ENCODE measurements around the gene MAPK7.

The MAPK7 gene

DNA sequence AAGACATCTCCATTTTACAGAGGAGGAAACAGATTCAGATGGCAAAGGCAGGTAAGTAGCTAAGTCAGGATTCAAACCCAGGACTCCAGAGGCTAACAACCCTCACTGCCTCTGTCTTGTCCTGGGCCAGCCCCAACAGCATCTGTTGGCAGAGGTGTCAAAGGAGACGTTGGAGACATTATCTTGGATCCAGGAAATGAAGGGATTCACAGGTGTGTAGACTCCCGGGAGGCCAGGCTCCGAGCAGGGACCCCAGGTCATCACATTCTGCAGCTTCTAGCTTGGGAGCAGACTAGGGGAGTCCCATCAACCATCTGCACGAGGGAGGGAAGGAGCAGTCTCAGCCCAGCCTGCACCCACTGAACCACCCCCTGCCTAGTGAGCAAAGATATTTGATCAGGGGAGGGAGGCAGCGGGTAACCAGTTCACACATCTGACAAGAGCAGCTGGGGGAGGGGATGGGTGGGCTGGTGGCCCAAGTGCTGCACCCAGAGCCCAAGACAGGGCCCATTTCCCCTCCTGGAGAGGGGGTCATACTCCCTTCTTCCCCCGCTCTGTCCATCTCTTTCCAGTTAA, 14.8 kb upstream of the MAPK7 start:
- DNase-seq (ENCODE audit: low read depth, low spot score) = no peak

DNA sequence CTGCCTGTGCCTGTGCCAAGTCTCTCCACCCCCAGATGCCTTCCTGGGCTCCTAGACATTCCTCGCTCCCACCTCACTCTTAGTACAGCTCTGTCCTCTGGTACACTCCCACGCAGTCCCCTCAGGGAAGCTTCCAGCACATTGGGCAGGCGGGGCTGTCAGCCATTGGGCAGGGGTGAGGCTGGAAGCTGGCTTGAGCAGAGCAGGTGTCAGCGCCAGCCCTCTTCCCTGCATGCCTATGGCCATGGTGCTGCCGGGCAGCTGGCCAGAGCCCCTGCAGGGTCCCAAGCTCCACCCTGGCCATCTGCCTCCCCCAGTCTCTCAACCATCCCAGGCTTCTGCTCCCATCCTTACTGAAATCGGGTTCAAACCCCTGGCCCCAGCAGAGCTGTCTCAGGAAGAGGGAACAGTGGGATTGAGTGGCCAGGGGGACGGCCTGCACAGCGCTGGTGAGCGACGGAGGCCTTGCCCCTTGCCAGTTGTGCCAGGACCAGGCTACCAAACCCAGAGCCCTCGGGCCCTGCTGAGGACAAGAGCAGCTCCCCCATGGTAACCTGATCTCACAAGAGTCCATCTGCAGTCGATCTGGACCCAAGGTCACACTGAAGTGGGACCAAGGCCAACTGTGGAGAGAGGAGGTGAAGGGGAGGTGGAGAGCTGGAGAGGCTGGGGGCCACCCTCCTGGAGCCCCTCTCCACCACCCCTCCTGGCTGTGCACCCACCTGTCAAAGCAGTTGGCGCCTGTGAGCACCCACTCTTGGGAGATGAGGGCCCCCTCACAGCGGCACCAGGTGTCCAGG, 13.4 kb upstream of the MAPK7 start:
- DNase-seq (ENCODE audit: low read depth, low spot score) = no peak

DNA sequence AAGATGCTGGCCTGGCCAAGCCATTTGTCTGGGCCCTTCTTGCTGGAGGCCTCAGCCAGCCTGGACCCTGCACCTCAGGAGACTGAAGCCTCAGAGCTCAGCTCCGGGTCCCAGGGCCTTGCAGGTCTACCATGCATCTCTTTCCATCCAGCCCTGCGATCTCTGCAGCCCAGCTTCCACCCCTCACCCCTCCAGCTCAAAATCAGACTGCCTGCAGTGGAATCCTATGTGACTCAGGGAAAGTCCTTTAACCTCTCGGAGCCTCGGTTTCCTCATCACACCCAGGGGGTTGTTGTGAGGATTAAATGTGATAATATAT, 12.8 kb upstream of the MAPK7 start:
- no peak for DNase-seq (ENCODE audit: low read depth, low spot score)

DNA sequence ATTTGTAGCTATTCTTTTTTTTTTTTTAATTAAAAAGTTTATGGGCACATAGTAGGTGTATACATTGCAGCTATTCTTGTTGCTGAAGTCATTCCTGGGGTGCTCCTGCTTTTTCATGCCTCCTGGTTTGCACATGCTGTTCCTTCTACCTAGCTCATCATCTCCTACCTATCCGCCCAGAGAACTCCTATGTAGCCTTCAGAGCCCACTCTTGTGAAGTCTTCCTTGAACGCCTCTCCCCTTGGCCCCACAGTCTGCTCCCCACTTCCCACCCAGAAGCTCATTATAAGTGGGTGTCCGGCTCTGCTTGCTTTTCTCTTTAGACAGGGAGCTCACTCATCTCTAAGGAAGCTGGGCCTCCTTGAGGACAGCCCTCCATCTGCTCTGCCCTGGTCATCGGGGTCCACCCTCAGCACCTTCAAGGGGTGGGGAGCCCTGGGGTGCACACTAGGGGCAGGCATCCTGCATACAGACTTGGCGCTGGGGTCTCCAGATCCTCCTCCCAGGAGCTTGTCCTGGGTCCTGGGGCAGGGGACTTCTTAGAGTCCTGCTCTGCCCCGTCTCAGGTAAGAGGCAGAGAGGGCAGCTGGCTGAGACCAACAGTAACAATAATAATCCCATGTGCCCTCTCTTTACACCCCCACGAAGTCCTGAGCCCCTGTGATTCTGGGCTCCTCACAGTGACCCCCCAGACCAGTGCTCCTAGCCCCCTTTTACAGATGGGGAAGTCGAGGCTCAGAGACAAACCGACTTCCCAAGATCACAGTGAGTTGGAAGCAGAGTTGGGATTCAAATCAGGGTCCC, 12.3 kb upstream of the MAPK7 start:
- DNase-seq (ENCODE audit: low read depth, low spot score) = no peak

DNA sequence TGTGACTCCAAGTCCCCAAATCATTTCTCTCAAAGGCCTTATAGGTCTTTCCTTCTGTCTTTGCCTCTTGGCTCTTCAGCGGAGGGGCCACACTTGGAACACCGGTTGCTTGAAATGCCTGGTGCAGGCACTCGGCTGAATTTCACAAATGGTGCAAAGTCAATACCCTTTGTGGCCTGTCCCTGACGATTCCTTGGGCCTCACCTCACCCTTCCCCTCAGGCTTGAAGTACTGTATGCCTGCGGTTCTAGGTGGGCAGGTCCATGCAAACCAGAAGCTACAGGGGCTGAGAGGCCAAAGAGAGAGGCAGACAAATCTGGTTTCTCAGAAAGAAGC, 11.7 kb upstream of the MAPK7 start:
- DNase-seq (ENCODE audit: low read depth, low spot score) = no peak

DNA sequence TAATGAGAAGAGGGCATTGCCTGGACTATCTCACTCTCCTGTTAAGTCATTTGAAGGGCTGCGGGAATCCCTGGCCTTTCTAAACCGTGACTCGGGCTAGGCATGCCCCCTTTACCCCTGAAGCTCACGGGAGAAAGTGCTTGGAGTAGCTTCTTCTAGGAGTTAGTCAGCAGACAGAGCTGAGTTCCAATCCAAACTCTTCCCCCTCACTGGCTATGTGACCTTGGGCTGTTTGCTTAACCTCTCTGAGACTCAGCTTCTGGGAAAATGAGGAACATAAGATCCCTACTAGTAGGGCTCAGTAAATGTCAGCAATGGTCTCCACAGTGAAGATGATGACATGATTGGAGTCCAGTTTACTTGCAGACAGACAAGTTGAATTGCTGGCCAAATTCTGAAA, 10.1 kb upstream of the MAPK7 start:
- DNase-seq (ENCODE audit: low read depth, low spot score) = no peak

DNA sequence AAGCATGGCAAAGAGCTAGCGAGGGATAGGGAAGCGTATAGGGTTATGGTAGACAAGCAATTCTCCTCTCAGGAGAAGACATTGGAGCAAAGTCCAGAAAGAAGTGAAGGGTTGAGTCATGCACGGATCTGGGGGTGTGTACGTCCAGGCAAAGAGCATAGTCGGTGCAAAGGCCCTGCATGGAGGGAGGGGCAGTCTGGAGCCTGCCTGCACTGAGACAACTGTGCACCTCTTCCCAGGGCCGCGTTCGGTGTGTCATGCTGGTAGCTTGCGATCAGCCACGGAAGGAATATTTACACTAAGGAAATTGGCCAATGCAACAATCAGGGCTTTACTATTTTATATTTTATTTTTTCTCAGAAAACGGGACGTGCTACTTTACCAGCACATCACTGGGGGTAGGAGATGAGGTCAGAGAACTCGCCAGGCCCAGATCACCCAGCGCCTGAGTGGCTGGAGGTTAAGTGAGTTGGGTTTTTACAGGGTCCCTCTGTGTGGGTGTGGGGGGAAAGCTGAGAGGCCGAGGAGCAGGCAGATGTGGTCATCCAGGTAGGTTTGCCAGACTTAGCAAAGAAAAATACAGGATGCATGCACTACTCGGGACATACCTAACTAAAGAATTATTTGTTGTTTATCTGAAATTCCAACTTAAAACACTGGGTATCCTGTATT, 9.1 kb upstream of the MAPK7 start:
- no peak for DNase-seq (ENCODE audit: low read depth, low spot score)

DNA sequence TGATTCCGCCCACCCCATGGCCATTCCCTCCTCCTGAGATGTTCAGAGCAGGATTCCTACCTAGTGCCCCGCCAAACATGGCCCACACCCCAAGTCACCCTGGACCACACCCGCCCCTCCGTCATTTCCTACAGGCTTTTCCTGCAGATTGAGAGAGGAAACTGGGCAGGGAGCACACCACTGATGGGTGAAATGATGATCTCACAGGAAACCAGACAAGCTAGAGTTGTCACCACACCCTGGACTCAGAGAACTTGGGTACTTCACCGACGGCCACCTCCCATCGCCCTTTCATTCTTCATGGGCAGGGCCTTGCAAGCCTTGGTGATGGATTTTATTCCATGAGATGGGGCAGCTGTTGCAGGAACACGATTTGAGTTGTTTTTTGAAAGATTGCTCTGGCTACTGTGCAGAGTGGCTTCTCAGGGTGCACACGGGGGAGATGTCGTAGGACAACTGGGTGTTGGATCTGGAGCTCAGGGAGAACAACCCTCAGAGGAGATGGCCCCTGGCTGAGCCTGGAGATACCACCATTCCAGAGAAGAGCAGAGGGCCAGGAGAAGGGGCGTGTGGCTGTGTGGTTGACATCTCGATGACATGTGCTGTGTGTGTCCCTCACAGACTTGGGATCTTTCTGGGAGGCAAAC, 8.3 kb upstream of the MAPK7 start:
- DNase-seq (ENCODE audit: low read depth, low spot score) = no peak

DNA sequence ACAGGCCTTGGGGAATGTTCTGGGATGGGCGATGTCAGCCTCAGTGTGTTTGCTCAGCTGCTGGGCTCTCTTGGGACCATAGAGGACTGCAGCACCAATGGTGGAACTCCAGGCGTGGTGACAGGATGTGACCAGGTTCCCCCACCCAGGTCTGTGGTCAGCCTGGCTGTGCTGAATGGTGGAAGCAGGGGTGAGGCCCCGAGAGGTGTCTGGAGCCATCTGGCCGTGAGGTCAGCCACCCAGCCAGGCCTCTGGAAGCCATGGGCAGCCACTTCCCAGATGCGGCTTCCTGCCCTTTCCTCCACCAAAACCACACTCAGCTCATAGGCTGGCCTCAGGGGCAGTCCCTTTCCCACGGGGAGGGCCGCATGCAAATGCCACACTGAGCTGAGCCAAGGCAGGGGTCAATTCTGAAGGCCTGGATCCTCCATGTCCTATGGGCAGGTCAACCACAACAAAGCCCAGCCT, 7.8 kb upstream of the MAPK7 start:
- DNase-seq (ENCODE audit: low read depth, low spot score) = no peak

DNA sequence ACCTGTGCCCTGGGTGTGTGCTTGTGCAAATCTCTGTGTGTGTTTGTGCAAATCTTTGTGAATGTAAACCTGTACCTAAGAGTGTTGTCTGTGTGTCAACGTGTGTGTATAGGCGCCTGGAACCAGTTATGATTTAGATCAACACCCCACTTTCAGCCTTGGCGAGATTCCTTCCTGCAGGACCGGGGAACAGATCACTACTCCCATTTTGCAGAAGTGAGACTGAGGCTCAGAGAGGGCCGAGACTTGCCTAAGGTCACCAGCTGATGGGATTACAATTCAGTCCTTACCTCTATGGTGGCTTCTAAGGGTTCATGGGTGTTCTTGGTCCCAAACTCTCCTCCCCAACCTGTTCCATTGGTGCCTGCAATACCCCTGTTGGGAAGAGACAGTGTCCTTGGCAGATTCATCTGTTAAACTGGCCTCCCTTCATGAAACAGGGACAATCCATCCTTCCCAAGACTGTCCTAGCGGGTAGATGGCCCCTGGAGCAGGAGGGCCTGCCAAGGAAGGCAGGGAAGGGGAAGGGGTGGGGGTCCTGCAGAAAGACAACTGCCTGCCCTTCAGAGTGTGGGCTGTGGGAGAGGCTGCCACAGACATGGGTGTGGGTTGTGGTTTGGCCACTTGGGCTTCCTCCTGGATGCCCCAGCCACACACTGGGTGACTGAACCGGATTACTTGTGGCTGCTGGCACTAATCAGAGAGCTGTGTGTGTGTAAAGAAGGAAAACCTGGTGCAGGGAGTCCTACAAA, 6.9 kb upstream of the MAPK7 start:
- no peak for DNase-seq (ENCODE audit: low read depth, low spot score)

DNA sequence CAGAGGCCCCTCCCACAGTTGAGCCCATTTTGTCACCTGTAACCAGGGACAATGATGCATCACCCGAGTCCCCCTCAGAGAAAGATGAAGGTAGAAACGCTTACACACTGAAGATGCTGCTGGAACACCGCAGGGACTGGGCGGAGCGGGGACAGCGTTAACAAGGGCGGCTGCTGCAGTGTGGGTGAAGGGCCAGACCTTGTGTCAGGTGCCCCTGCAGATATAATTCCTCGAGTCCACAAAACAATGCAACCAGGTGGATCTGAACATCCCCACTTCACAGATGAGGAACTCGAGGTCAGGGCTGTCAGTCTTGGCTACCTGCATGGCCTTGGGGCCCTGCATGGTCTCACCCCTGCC, 6.3 kb upstream of the MAPK7 start:
- DNase-seq (ENCODE audit: low read depth, low spot score) = no peak

DNA sequence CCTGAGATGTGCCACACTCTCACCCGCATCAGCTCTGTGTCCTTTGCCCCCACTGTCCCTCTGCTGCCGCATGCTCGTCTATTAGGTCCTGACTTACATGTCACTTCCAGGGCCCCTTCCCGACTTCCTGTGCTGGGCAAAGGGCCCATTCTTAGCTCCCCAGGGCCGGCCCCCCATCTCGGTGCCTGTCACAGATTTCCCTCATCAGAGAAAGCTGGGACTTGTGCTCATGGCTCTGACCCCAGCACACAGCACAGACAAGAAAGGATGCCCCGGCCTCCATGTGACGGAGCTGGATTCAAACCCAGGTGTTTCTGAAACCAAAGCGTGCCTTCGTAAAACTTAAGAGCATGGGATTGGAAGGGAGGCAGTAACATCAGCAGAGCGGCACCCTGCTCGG, 5.9 kb upstream of the MAPK7 start:
- no peak for DNase-seq (ENCODE audit: low read depth, low spot score)

DNA sequence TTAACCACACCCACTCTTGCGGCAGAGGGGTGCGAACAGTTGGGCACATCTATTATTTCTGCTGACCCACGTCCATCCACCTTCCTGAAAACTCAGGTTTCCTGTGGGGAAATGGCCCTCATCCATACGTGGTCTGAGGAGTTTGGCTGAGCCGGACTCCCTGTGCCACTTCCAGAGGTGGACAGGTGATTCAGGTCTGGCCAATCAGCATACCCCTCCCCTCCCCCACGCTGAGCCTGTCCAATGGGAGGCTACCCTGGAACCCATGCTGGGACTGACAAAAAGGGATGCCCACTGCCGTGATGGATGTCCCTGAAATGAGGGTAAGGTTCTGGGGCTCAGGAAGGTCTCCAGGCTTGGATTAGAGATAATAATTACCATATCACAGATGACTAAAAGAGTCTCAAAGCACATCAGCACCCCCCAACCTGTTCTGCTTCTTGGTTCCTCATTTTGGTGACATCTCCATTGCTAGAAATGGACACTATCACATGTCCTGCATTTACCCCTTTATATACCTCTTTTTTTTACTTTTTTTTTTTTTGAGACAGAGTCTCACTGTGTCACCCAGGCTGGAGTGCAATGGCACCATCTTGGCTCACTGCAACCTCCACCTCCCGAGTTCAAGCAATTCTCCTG, 5.3 kb upstream of the MAPK7 start:
- no peak for DNase-seq (ENCODE audit: low read depth, low spot score)

DNA sequence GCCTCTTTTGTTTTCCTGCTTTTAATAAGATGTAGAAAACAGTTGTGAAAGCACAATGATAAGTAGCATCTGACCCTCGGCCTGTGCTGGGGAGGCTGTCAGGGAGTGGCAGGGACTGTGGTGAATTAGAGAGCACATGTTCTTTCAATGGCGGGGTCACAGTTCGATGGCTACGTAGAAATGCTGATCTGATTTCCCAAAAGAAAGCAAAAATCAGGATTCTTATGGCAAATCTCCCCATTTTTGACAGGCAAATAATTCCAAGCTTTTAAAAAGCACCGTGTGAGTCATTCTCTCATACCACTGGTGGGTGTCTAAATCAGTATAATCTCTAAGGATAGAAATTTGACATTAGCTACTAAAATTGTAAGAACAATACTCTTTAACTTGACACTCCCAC, 4.2 kb upstream of the MAPK7 start:
- no peak for DNase-seq (ENCODE audit: low read depth, low spot score)

DNA sequence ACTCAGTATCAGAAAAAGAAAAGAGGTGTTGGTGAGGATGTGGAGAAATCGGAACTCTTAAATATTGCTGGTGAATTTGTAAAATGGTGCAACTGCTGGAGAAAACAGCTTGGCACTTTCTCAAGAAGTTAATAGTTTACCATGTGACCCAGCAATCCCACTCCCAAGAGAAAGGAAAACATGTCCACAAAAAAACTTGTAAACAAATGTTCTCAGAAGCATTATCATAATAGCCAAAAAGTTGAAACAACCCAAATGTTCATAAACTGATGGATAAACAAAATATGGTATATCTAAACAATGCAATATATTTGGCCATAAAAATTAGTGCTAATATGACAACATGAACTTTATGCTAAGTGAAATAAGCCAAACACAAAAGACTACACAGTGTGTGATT, 2.6 kb upstream of the MAPK7 start:
- no peak for DNase-seq (ENCODE audit: low read depth, low spot score)

DNA sequence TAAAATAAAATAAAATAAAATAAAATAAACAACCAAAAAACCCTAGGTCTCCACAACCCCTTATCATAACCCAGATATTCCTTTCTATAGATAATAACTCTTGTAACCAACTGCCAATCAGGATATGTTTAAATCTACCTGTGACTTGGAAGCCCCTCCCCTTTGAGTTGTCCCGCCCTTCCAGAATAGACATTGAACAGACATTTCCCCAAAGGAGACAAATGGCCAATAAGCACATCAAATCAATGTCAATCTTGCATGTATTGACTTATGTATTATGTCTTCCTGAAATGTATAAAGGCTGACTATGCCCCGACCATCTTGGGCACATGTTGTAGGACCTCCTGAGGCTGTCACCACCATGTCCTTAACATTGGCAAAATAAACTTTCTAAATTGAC, 1.5 kb upstream of the MAPK7 start:
- DNase-seq (ENCODE audit: low read depth, low spot score) = no peak

DNA sequence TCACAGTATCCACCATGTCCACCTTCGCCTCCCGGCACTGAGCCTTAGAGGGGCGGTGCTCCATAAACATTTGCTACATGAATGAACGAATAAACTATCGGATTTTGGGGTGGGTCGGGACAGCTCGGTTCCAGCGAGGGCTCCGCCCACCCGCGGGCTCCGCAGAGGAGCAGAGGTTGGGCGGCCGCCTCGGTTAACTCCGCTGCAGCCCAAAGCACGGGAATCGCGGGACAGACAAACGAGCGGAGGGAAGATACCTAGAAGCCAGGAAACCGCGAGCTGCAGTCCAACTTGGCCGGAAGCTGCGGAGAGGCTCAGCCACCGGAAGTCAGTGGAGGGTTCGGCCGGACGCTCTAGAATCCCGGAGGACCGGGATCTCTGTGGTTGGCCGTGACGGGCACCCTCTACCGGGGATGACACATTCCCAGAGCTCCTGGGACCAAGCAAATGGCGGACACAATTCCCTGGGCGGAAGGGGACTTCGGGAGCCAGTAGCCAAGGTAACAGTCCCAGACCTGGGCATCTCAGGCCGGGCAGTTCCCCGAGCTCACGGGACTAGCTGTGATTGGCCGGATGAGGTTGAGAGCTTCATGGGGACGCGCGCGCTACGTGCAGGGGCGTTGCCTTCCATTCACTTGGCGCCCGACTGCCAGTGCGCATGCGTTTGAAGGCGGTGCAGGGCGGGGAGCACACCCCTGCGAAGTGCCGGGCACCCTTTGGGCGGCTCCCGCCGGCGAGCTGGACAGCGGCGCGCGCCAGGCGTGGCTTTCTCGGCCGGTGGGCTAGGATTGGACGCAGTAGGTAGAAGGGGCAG, 489 bp upstream of the MAPK7 start:
- peak; percentile 87 for DNase-seq (ENCODE audit: low read depth, low spot score)

DNA sequence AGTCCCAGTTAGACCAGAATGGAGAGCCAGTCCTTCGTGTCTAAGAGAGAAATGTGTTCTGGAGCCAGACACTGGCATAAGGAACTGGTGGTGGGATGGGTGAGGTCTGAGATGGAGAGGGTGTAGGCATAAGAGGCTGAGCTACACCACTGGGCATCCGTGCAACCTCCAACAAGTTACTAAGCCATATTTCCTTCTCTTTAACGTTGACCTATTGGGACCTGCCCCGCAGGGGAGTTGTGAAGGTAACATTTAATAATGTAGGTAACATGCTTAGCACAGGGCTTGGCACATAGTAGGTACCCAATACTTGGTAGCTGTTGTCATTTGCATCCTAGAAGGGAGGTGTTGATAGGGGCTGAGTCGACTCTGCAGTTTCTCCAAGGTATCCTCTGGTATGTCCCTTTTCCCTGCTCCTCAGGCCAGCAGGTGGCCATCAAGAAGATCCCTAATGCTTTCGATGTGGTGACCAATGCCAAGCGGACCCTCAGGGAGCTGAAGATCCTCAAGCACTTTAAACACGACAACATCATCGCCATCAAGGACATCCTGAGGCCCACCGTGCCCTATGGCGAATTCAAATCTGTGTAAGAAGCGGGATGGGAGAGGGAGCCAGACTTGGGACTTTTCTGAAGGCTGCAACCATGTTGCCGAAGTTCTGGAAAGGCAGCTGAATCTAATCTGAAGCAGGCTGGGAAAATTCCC, 1.2 kb downstream of the MAPK7 start:
- no peak for DNase-seq (ENCODE audit: low read depth, low spot score)

Data from activated naive CD8-positive, alpha-beta T cell treated with anti-CD3 and anti-CD28 coated beads, Interleukin-2, amount 50 U/mL, for 16 hours (primary cell).